H1 (cell line): ENCODE measurements around the gene ADGRG2. TPM values are rescaled to one million over a fixed set of nuclear protein-coding genes. Genes with fewer than 3 reads are reported as not detected.

Experiments
- CTCF ChIA-PET: fragments of 300-600 bp; sonication (Branson Sonifier 250); formaldehyde crosslinking; loops from one replicate; lab custom pipeline; 2021; ENCODE audit not compliant: partially characterized antibody; lab: Charles Lee
- POLR2A ChIA-PET: fragments of 300-600 bp; sonication (Branson Sonifier 250); formaldehyde crosslinking; loops from one replicate; lab custom pipeline; 2021; ENCODE audit warnings: inconsistent platforms; ENCODE audit not compliant: partially characterized antibody; lab: Charles Lee
- DNase-seq, 2 experiments: peaks; one replicate each; pipeline versions ENCODE4 v3.0.0 to v3.0.0-alpha.2; 2010 to 2022; ENCODE audit warnings: low spot score in 2 of 2, low read depth in 1 of 2, mixed read lengths in 1 of 2
- FAIRE-seq: peaks from 2 replicates; lab custom pipeline; 2011; peaks lifted over from hg19 to GRCh38; lab: Jason Lieb, UNC
- H2AFZ ChIP-seq: 2 replicates; pipeline ENCODE4 v1.8.1; 2012; ENCODE audit warnings: low read length, inconsistent platforms
- H2AK5ac ChIP-seq: 2 replicates; pipeline ENCODE4 v1.6.1; 2013; ENCODE audit warnings: low read depth, low read length
- H2BK120ac ChIP-seq: replicated peaks from 2 replicates; pipeline ENCODE3; 2013; ENCODE audit warnings: low read depth, low read length, inconsistent platforms
- H2BK12ac ChIP-seq: 2 replicates; pipeline ENCODE4 v1.6.1; 2013; ENCODE audit warnings: low read depth, low read length
- H2BK15ac ChIP-seq: 2 replicates; pipeline ENCODE4 v1.6.1; 2013; ENCODE audit warnings: low read length
- H2BK20ac ChIP-seq: 2 replicates; pipeline ENCODE4 v1.6.1; 2013; ENCODE audit warnings: low read length
- H2BK5ac ChIP-seq: 2 replicates; pipeline ENCODE4 v1.6.1; 2013; ENCODE audit warnings: low read depth, low read length
- H3K14ac ChIP-seq: 2 replicates; pipeline ENCODE4 v1.6.1; 2013; ENCODE audit warnings: inconsistent platforms; ENCODE audit not compliant: insufficient read length
- H3K18ac ChIP-seq: 2 replicates; pipeline ENCODE4 v1.6.1; 2013; ENCODE audit warnings: low read length; ENCODE audit errors: extremely low read depth
- H3K23ac ChIP-seq: 2 replicates; pipeline ENCODE4 v1.6.1; 2013; ENCODE audit warnings: inconsistent platforms; ENCODE audit not compliant: insufficient read length
- H3K23me2 ChIP-seq: 2 replicates; pipeline ENCODE4 v1.6.1; 2013; ENCODE audit warnings: low read depth, low read length
- H3K27ac ChIP-seq: 2 replicates; pipeline ENCODE4 v1.6.1; 2011; ENCODE audit warnings: low read depth, low read length, inconsistent platforms
- H3K27me3 ChIP-seq, 4 experiments: replicated peaks in 1 of 4; 1 replicate in 1 of 4; 2 replicates in 3 of 4; pipeline versions ENCODE4 v1.6.1 to v1.8.1; 2011 to 2013; ENCODE audit warnings: low read length in 3 of 4, mild to moderate bottlenecking in 3 of 4, inconsistent platforms in 2 of 4, mixed read lengths in 2 of 4, moderate library complexity in 1 of 4; ENCODE audit not compliant: control insufficient read depth in 3 of 4, insufficient read depth in 3 of 4; ENCODE audit errors: extremely low read depth in 1 of 4
- H3K36me3 ChIP-seq, 4 experiments: 2 replicates each; pipeline versions ENCODE4 v1.6.1 to v1.8.1; 2011 to 2013; ENCODE audit warnings: mild to moderate bottlenecking in 4 of 4, low read length in 3 of 4, moderate library complexity in 2 of 4, control low read depth in 1 of 4, inconsistent platforms in 1 of 4; ENCODE audit not compliant: insufficient read depth in 4 of 4, control insufficient read depth in 2 of 4
- H3K4ac ChIP-seq: replicated peaks from 2 replicates; pipeline ENCODE3; 2013; ENCODE audit warnings: low read length, low read depth, mixed read lengths, inconsistent platforms; ENCODE audit not compliant: insufficient read length
- H3K4me1 ChIP-seq, 4 experiments: replicated peaks in 1 of 4; 1 replicate in 1 of 4; 2 replicates in 3 of 4; pipeline versions ENCODE4 v1.6.1 to v1.8.1; 2011 to 2013; ENCODE audit warnings: low read length in 3 of 4, inconsistent platforms in 2 of 4, mixed read lengths in 1 of 4; ENCODE audit not compliant: insufficient read depth in 4 of 4, control insufficient read depth in 3 of 4
- H3K4me2 ChIP-seq, 2 experiments: 2 replicates each; pipeline versions ENCODE4 v1.6.1 to v1.8.1; 2011 to 2013; ENCODE audit warnings: low read depth in 2 of 2, low read length in 2 of 2, control low read depth in 1 of 2, inconsistent platforms in 1 of 2, mild to moderate bottlenecking in 1 of 2; ENCODE audit not compliant: insufficient read depth in 1 of 2
- H3K4me3 ChIP-seq, 4 experiments: fragments of 200-600, 300-600 bp in 1 of 4; sonication (generic), shearing (Covaris generic), sonication (Bioruptor Twin) in 1 of 4; 2 replicates each; pipeline versions ENCODE4 v1.5.1 to v1.8.1; 2011 to 2016; ENCODE audit warnings: low read length in 4 of 4, low read depth in 3 of 4, control low read depth in 2 of 4, inconsistent platforms in 2 of 4, mild to moderate bottlenecking in 2 of 4, mixed read lengths in 1 of 4, moderate library complexity in 1 of 4; ENCODE audit not compliant: insufficient read depth in 2 of 4; ENCODE audit errors: extremely low read depth in 1 of 4
- H3K56ac ChIP-seq: replicated peaks from 2 replicates; pipeline ENCODE3; 2013; ENCODE audit warnings: low read depth, mild to moderate bottlenecking, mixed read lengths, low read length, inconsistent platforms; ENCODE audit not compliant: insufficient read length
- H3K79me1 ChIP-seq: 2 replicates; pipeline ENCODE4 v1.6.1; 2013; ENCODE audit warnings: low read depth, low read length, control low read depth
- H3K79me2 ChIP-seq, 2 experiments: 2 replicates each; pipeline versions ENCODE4 v1.6.1 to v1.8.1; 2012 to 2013; ENCODE audit warnings: low read length in 2 of 2, mild to moderate bottlenecking in 2 of 2, inconsistent platforms in 1 of 2; ENCODE audit not compliant: insufficient read depth in 2 of 2, control insufficient read depth in 1 of 2
- H3K9ac ChIP-seq, 4 experiments: replicated peaks in 1 of 4; 1 replicate in 1 of 4; 2 replicates in 3 of 4; pipeline versions ENCODE4 v1.6.1 to v1.8.1; 2011 to 2013; ENCODE audit warnings: low read depth in 3 of 4, low read length in 3 of 4, control low read depth in 2 of 4, mild to moderate bottlenecking in 2 of 4, moderate library complexity in 2 of 4, inconsistent platforms in 1 of 4; ENCODE audit errors: extremely low read depth in 1 of 4
- H3K9me3 ChIP-seq, 2 experiments: 2 replicates each; pipeline versions ENCODE4 v1.6.1 to v1.8.1; 2012 to 2013; ENCODE audit warnings: mild to moderate bottlenecking in 2 of 2, moderate library complexity in 2 of 2, control low read depth in 1 of 2, inconsistent platforms in 1 of 2, low read depth in 1 of 2, low read length in 1 of 2, mixed read lengths in 1 of 2; ENCODE audit not compliant: insufficient read depth in 2 of 2
- H4K20me1 ChIP-seq, 2 experiments: replicated peaks in 1 of 2; 2 replicates each; pipeline versions ENCODE3 to v1.8.1; 2011 to 2013; ENCODE audit warnings: inconsistent platforms in 2 of 2, low read length in 2 of 2, mild to moderate bottlenecking in 1 of 2; ENCODE audit not compliant: insufficient read depth in 2 of 2, control insufficient read depth in 1 of 2
- H4K5ac ChIP-seq: 2 replicates; pipeline ENCODE4 v1.6.1; 2013; ENCODE audit warnings: low read length, low read depth, mixed read lengths, inconsistent platforms; ENCODE audit not compliant: insufficient read length
- H4K8ac ChIP-seq: 2 replicates; pipeline ENCODE4 v1.8.0; 2013; ENCODE audit warnings: mild to moderate bottlenecking, moderate library complexity, low read length, inconsistent platforms; ENCODE audit not compliant: insufficient read depth; ENCODE audit errors: extremely low read depth
- H4K91ac ChIP-seq: replicated peaks from 2 replicates; pipeline ENCODE3; 2013; ENCODE audit warnings: low read length, mixed read lengths, inconsistent platforms; ENCODE audit not compliant: insufficient read length
- ATF3 ChIP-seq: IDR thresholded peaks from 2 replicates; pipeline ENCODE4 v1.6.1; 2011; ENCODE audit warnings: low read depth, mild to moderate bottlenecking, low read length; ENCODE audit not compliant: insufficient read depth
- CTCF ChIP-seq, 3 experiments: IDR thresholded peaks; 1 replicate in 2 of 3; 2 replicates in 1 of 3; pipeline versions ENCODE4 v1.5.1 to v1.6.1; 2011; ENCODE audit warnings: low read length in 3 of 3, mild to moderate bottlenecking in 3 of 3, inconsistent platforms in 2 of 3, low read depth in 1 of 3, moderate library complexity in 1 of 3; ENCODE audit not compliant: insufficient read depth in 1 of 3; ENCODE audit errors: control extremely low read depth in 1 of 3
- KDM5A ChIP-seq: fragments of 200-600 bp; IDR thresholded peaks from 2 replicates; pipeline ENCODE4 v1.7.1; 2012; ENCODE audit warnings: mild to moderate bottlenecking, low read length, inconsistent platforms, mixed read lengths
- NANOG ChIP-seq: IDR thresholded peaks from 2 replicates; pipeline ENCODE4 v1.6.1; 2011; ENCODE audit warnings: low read length, low read depth, mild to moderate bottlenecking, inconsistent platforms; ENCODE audit not compliant: insufficient read depth, poor library complexity, severe bottlenecking
- PHF8 ChIP-seq: fragments of 200-600 bp; sonication (generic); conservative IDR thresholded peaks from 2 replicates; pipeline ENCODE4 v1.7.1; 2012; ENCODE audit warnings: low read depth, mild to moderate bottlenecking, inconsistent platforms, low read length, moderate library complexity
- POLR2AphosphoS5 ChIP-seq: IDR thresholded peaks from 2 replicates; pipeline ENCODE4 v1.6.1; 2011; ENCODE audit warnings: low read depth, low read length
- RFX5 ChIP-seq: IDR thresholded peaks from 2 replicates; pipeline ENCODE4 v1.6.1; 2011; ENCODE audit warnings: low read depth, low read length, improper control_type of control experiment, borderline replicate concordance
- SAP30 ChIP-seq: fragments of 300-600 bp; sonication (generic); IDR thresholded peaks from 2 replicates; pipeline ENCODE4 v1.7.1; 2012; ENCODE audit warnings: low read length, moderate library complexity, mild to moderate bottlenecking, inconsistent platforms; ENCODE audit not compliant: insufficient read depth, insufficient replicate concordance
- TEAD4 ChIP-seq: IDR thresholded peaks from 2 replicates; pipeline ENCODE4 v1.6.1; 2012; ENCODE audit warnings: low read depth, low read length, inconsistent platforms, mixed read lengths
- USF2 ChIP-seq: IDR thresholded peaks from 2 replicates; pipeline ENCODE4 v1.6.1; 2011; ENCODE audit warnings: low read length, improper control_type of control experiment
- WGBS, 2 experiments: shearing (Covaris generic) in 1 of 2; methylation state at CpG; one replicate each; pipeline versions ENCODE4 v1.1.6 to v1.1.7; 2013 to 2015; ENCODE audit warnings: low lambda C conversion rate in 2 of 2, mixed read lengths in 2 of 2, inconsistent platforms in 1 of 2, low coverage in 1 of 2, missing lambda C conversion rate in 1 of 2; ENCODE audit not compliant: insufficient replicate concordance in 2 of 2, insufficient coverage in 1 of 2, insufficient read length in 1 of 2; ENCODE audit errors: extremely low coverage in 1 of 2, missing lambda C conversion rate in 1 of 2; 5-methylcytosine and 5-hydroxymethylcytosine counted together
- polyA plus RNA-seq, 7 experiments: library from polyadenylated mRNA; depleted of rRNA in 3 of 7; stranded (reverse) in 5 of 7; unstranded in 2 of 7; fragments of >200 nt in 5 of 7; fragments of 200-250 nt in 2 of 7; gene quantifications; 1 replicate in 5 of 7; 2 replicates in 1 of 7; 4 replicates in 1 of 7; pipeline versions ENCODE4 v1.2.1 to v1.2.3, GENCODE V29; 2011 to 2013; ENCODE audit warnings: missing spikeins in 2 of 7, mixed read lengths in 2 of 7
- total RNA-seq: library from RNA; stranded (reverse); fragmentation: NEBNext Ultra II Directional; extraction: Animal tissue kit (Norgen Biotek cat#: 25700); gene quantifications from 2 replicates; pipeline ENCODE4 v1.2.1, GENCODE V29; 2021

ADGRG2 gene
- total and polyA plus RNA-seq, 2 of the 8 experiments (the other 6 are each of a cell fraction or from before 2014, with no cell fraction given), result 8.9 to 13.3 TPM

- Histone ChIP-seq H3K23me2 (no peaks in the 10 kb centered on the region), H2AFZ (no peak overlapping the region), H3K4me1 (no peaks in the 10 kb centered on the region), H2AK5ac (no peak overlapping the region), H3K4me3 (no peak overlapping the region), H3K36me3 (no peaks in the 10 kb centered on the region), H3K27ac (no peak overlapping the region), H3K14ac (no peak overlapping the region), H3K79me1 (no peaks in the 10 kb centered on the region), H2BK15ac (no peak overlapping the region), H3K18ac (no peak overlapping the region), H3K9me3 (no peaks in the 10 kb centered on the region), H3K4me2 (no peak overlapping the region), H3K27me3 (no peaks in the 10 kb centered on the region), H4K20me1 (no peaks in the 10 kb centered on the region), H3K4ac (no peak overlapping the region), H2BK20ac (no peak overlapping the region), H2BK120ac (no peak overlapping the region), H3K56ac (no peak overlapping the region), H2BK5ac (no peak overlapping the region), H4K91ac (no peak overlapping the region), H4K8ac (no peak overlapping the region), H3K9ac (no peak overlapping the region), H3K79me2 (no peaks in the 10 kb centered on the region), H3K23ac (no peak overlapping the region), H2BK12ac (no peak overlapping the region), H4K5ac (no peak overlapping the region)
- CTCF ChIA-PET, result no interaction called here
- no peak for FAIRE-seq
- no peak for DNase-seq
- POLR2A ChIA-PET, result no interaction called here
- WGBS, 2 experiments, result 88% methylated on average over 7 of the region's 8 CpGs; no CpG with 5 or more reads in 1 of the 2 experiments
- TF ChIP-seq TEAD4 (no peak), ATF3 (no peak), SAP30 (no peak), CTCF (IDR thresholded peaks at IDR 0.05; ENCODE audit: control extremely low read depth in 1 of 3, insufficient read depth in 1 of 3, low read depth in 1 of 3, low read length in 3 of 3) (no peak), KDM5A (no peak), RFX5 (no peak), NANOG (no peak), PHF8 (no peak), USF2 (no peak), POLR2AphosphoS5 (no peak)
Measured at GRCh38 chrX:19063030-19063429, 59.2 kb downstream of the ADGRG2 start.
